ENCODE data around the gene SLC35E4. TPM values are rescaled to one million over a fixed set of nuclear protein-coding genes. Genes with fewer than 3 reads are reported as not detected.

Gene SLC35E4
- total and polyA plus RNA-seq, 7 experiments from 2014 or later = 0.85 to 5.2 (median 2.3) TPM

DNA sequence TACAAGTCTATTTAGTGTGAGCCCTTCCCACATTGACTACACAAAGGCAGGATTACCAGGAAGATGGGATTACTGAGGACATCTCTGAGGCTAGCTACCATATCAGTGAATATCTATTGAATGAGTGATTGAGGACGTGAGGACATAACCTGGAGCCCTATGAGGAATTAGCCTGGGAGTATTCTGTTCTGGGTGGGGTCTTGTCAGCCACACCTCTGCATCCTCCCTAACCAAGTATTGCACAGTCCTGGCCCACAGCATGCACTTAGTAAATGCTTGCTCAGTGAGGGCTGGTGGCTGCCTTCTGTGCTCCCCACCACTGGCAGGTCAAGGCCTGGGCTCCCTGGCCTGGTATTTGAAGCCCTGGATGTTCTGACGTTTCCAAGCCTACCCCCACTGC, 17.3 kb downstream of the SLC35E4 start:
- Mint-ChIP-seq H3K36me3 (peaks cover 0 to 11% (median 9%) of the 10 kb centered on the region in 5 donors), H3K4me3 (no peak overlapping the region), H3K9me3 (no peaks in the 10 kb centered on the region), H3K27ac (no peak overlapping the region), H3K27me3 (no peaks in the 10 kb centered on the region), H3K4me1 (peaks cover 0 to 29% (median 0%) of the 10 kb centered on the region in 7 donors)
- Histone ChIP-seq H3K4me1 (ENCODE audit: control insufficient read depth in 2 of 2, insufficient read depth in 2 of 2, low read length in 2 of 2) (no peaks in the 10 kb centered on the region), H3K27ac (ENCODE audit: low read depth, low read length) (no peak overlapping the region), H3K36me3 (ENCODE audit: control insufficient read depth in 2 of 3, insufficient read depth in 3 of 3, low read length in 3 of 3) (no peaks in the 10 kb centered on the region), H3K4me3 (ENCODE audit: low read length) (no peak overlapping the region), H3K9me3 (ENCODE audit: control insufficient read depth in 2 of 3, low read length in 3 of 3) (no peaks in the 10 kb centered on the region), H3K27me3 (ENCODE audit: control insufficient read depth in 2 of 2, insufficient read depth in 2 of 2, low read length in 2 of 2) (no peaks in the 10 kb centered on the region)
- intact Hi-C loops (cut with micrococcal nuclease) = no loop called here
- ATAC-seq (no peak), DNase-seq (no peak)
- ChIA-PET POLR2A (no interaction called here), CTCF (no interaction called here)

DNA sequence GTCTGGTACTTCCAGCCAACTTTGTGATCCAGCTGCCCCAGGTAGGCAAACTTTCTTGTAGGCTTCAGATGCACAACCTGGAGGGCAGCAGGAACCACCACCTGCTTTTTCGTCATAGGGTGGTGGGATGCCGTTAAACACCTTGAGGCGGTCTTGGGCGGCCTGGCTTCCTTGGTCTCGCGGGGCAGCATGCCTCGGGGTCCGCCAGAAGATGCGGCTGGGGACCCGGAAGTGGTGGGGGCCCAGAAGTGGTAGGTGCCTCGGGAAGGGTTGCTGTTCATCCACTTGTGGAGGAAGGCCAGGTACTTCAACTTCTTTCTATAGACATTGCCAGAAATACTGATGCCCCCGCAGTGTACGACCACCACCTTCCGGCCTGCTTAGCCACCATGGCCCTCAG, 18.8 kb downstream of the SLC35E4 start:
- Mint-ChIP-seq H3K27ac (no peak overlapping the region), H3K36me3 (peaks cover 0 to 18% (median 11%) of the 10 kb centered on the region in 5 donors), H3K27me3 (no peaks in the 10 kb centered on the region), H3K4me3 (no peak overlapping the region), H3K4me1 (peaks cover 0 to 23% (median 0%) of the 10 kb centered on the region in 7 donors), H3K9me3 (no peaks in the 10 kb centered on the region)
- ATAC-seq = no peak
- DNase-seq = no peak
- Histone ChIP-seq H3K36me3 (ENCODE audit: control insufficient read depth in 2 of 3, insufficient read depth in 3 of 3, low read length in 3 of 3) (no peaks in the 10 kb centered on the region), H3K9me3 (ENCODE audit: control insufficient read depth in 2 of 3, low read length in 3 of 3) (no peaks in the 10 kb centered on the region), H3K4me1 (ENCODE audit: control insufficient read depth in 2 of 2, insufficient read depth in 2 of 2, low read length in 2 of 2) (no peaks in the 10 kb centered on the region), H3K4me3 (ENCODE audit: low read length) (no peak overlapping the region), H3K27ac (ENCODE audit: low read depth, low read length) (no peak overlapping the region), H3K27me3 (ENCODE audit: control insufficient read depth in 2 of 2, insufficient read depth in 2 of 2, low read length in 2 of 2) (no peaks in the 10 kb centered on the region)
- POLR2A ChIA-PET = no interaction called here
- CTCF ChIA-PET = no interaction called here
- intact Hi-C loops (cut with micrococcal nuclease) = no loop called here

DNA sequence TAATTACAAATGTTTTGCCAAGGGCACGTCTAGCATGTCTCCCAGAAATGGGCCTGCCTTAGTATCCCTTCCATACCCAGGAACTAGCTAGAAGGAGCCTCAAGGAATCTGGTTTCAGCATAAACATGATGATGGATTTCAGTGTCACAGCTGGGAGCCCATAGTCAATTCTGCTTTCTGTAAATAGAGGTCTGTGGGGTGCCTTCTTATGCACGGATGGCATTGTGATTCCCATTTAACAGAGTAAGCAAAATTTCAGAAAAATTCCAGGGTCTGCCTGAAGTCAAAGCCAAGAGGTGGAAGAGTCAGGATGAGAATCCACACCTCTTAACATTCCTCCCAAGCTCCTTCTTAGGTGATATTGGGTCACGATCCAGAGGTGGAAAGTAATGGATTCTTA, 20.0 kb downstream of the SLC35E4 start:
- H3K9me3 Mint-ChIP-seq = no peaks in the 10 kb centered on the region

DNA sequence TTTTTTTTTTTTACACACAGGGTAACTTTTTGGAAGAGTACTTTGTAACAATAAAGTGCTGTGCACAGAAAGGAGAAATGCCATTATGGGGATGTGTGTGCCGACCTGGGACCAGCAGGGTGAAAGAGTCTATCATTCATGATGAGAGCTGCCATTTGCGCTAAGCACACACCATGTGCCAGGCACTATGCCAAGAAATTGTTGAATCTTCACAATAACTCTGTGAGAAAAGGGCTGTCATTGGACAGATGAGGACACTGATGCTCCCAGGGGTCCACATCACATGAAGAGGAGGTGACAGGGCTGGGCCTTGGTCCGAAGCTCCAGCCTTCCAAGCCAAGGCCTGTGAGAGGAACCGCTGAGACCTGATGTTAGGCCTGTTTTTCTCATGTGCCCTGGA, 26.5 kb downstream of the SLC35E4 start:
- DNase-seq (no peak), ATAC-seq (no peak)
- Mint-ChIP-seq H3K9me3 (no peaks in the 10 kb centered on the region), H3K36me3 (peaks cover 6 to 46% (median 37%) of the 10 kb centered on the region in 5 donors), H3K4me3 (no peak overlapping the region), H3K27ac (no peak overlapping the region), H3K27me3 (no peaks in the 10 kb centered on the region), H3K4me1 (peaks cover 13 to 25% (median 18%) of the 10 kb centered on the region in 7 donors)
- Histone ChIP-seq H3K4me1 (ENCODE audit: control insufficient read depth in 2 of 2, insufficient read depth in 2 of 2, low read length in 2 of 2) (peaks cover 4 to 6% of the 10 kb centered on the region in 2 donors), H3K27me3 (ENCODE audit: control insufficient read depth in 2 of 2, insufficient read depth in 2 of 2, low read length in 2 of 2) (no peaks in the 10 kb centered on the region), H3K27ac (ENCODE audit: low read depth, low read length) (no peak overlapping the region), H3K9me3 (ENCODE audit: control insufficient read depth in 2 of 3, low read length in 3 of 3) (no peaks in the 10 kb centered on the region), H3K36me3 (ENCODE audit: control insufficient read depth in 2 of 3, insufficient read depth in 3 of 3, low read length in 3 of 3) (peaks cover 0 to 28% (median 0%) of the 10 kb centered on the region in 3 experiments), H3K4me3 (ENCODE audit: low read length) (no peak overlapping the region)
- intact Hi-C loops (cut with micrococcal nuclease) = no loop called here
- POLR2A ChIA-PET = no interaction called here
- CTCF ChIA-PET = interaction anchor here (1.9 kb wide), 1 partner anchor 27 kb away, joined by 7 read pairs; no protein-coding TSS in a partner anchor

More for the DNA sequence above, 20.0 kb downstream of the SLC35E4 start:
- Mint-ChIP-seq H3K27ac (no peak overlapping the region), H3K4me3 (no peak overlapping the region), H3K36me3 (peaks cover 0 to 30% (median 19%) of the 10 kb centered on the region in 5 donors), H3K4me1 (peaks cover 0 to 15% (median 7%) of the 10 kb centered on the region in 7 donors), H3K27me3 (no peaks in the 10 kb centered on the region)
- H3K4me3 ChIP-seq (ENCODE audit: low read length) = no peak overlapping the region
- no peaks in the 10 kb centered on the region for H3K36me3 ChIP-seq (ENCODE audit: control insufficient read depth in 2 of 3, insufficient read depth in 3 of 3, low read length in 3 of 3)
- ChIA-PET POLR2A (interaction anchor here (0.6 kb wide), 3 partner anchors 326 to 618 kb away, joined by 5 to 6 read pairs (median 5); no protein-coding TSS in a partner anchor), CTCF (no interaction called here)
- no peaks in the 10 kb centered on the region for H3K4me1 ChIP-seq (ENCODE audit: control insufficient read depth in 2 of 2, insufficient read depth in 2 of 2, low read length in 2 of 2)
- intact Hi-C loops (cut with micrococcal nuclease) = no loop called here
- H3K27ac ChIP-seq (ENCODE audit: low read depth, low read length) = no peak overlapping the region
- no peaks in the 10 kb centered on the region for H3K27me3 ChIP-seq (ENCODE audit: control insufficient read depth in 2 of 2, insufficient read depth in 2 of 2, low read length in 2 of 2)
- no peaks in the 10 kb centered on the region for H3K9me3 ChIP-seq (ENCODE audit: control insufficient read depth in 2 of 3, low read length in 3 of 3)
- ATAC-seq = no peak
- no peak for DNase-seq

DNA sequence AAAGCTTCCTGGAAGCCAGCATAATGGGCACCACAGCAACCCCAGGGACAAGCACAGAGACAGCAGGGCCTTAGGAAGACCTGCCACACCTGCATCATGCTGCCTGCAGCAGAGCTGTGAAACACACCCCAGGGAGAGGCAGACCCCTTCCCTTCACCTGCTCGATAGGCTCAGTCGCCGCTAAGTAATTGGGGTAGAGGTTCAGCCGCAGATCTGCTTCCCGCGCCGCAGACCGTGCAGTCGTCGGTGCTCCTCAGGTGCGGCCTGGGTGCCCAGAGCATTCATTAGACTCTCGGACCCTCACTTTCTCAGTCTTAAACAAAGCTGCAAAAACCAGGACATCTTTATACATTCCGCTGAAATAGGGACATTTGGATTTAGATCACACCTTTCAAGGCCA, 29.2 kb downstream of the SLC35E4 start:
- Mint-ChIP-seq H3K4me1 (peaks cover 17 to 32% (median 23%) of the 10 kb centered on the region in 7 donors), H3K9me3 (peaks cover 0 to 1% (median 0%) of the 10 kb centered on the region in 11 donors), H3K36me3 (peaks cover 6 to 41% (median 28%) of the 10 kb centered on the region in 5 donors), H3K4me3 (peak overlapping the region in 1 of 10 donors; percentile 53), H3K27me3 (peaks cover 0 to 4% (median 0%) of the 10 kb centered on the region in 5 donors), H3K27ac (peak overlapping the region in 1 of 9 donors; percentile 16)
- no peaks in the 10 kb centered on the region for H3K9me3 ChIP-seq (ENCODE audit: control insufficient read depth in 2 of 3, low read length in 3 of 3)
- intact Hi-C loops (cut with micrococcal nuclease) = no loop called here
- DNase-seq = no peak
- H3K36me3 ChIP-seq (ENCODE audit: control insufficient read depth in 2 of 3, insufficient read depth in 3 of 3, low read length in 3 of 3) = peaks cover 0 to 31% (median 0%) of the 10 kb centered on the region in 3 experiments
- no peak overlapping the region for H3K4me3 ChIP-seq (ENCODE audit: low read length)
- ChIA-PET POLR2A (no interaction called here), CTCF (no interaction called here)
- peaks cover 4 to 6% of the 10 kb centered on the region in 2 donors for H3K4me1 ChIP-seq (ENCODE audit: control insufficient read depth in 2 of 2, insufficient read depth in 2 of 2, low read length in 2 of 2)
- no peaks in the 10 kb centered on the region for H3K27me3 ChIP-seq (ENCODE audit: control insufficient read depth in 2 of 2, insufficient read depth in 2 of 2, low read length in 2 of 2)
- no peak for ATAC-seq
- no peak overlapping the region for H3K27ac ChIP-seq (ENCODE audit: low read depth, low read length)

DNA sequence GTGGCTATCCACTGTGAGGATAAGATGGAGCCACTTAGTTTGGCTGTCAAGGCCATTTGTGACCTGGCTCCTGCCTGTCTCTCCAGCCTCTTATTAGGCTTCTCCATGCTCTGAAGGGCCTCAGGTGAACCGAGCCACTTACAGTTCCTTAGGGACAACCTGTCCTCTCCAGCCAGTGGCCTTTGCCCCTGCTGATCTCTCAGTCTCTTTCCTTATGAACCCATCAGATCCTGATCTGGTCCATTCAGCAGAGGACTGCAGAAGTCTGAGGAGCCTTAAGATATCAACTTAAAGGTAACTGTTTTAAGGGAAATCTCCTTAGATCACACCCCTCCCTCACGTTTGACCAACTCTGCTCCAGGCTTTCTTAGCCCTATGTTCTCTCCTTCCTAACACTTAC, 29.7 kb downstream of the SLC35E4 start:
- Mint-ChIP-seq H3K27me3 (peaks cover 0 to 4% (median 0%) of the 10 kb centered on the region in 5 donors), H3K36me3 (peaks cover 6 to 36% (median 23%) of the 10 kb centered on the region in 5 donors), H3K9me3 (peaks cover 0 to 1% (median 0%) of the 10 kb centered on the region in 11 donors), H3K4me1 (peaks cover 17 to 32% (median 23%) of the 10 kb centered on the region in 7 donors), H3K4me3 (peak overlapping the region in 2 of 10 donors; percentile 24 to 93), H3K27ac (peak overlapping the region in 3 of 9 donors; percentile 56 to 74 (median 63))
- no peak overlapping the region for H3K4me3 ChIP-seq (ENCODE audit: low read length)
- H3K9me3 ChIP-seq (ENCODE audit: control insufficient read depth in 2 of 3, low read length in 3 of 3) = no peaks in the 10 kb centered on the region
- DNase-seq (no peak), ATAC-seq (no peak)
- ChIA-PET POLR2A (no interaction called here), CTCF (no interaction called here)
- H3K27me3 ChIP-seq (ENCODE audit: control insufficient read depth in 2 of 2, insufficient read depth in 2 of 2, low read length in 2 of 2) = no peaks in the 10 kb centered on the region
- H3K27ac ChIP-seq (ENCODE audit: low read depth, low read length) = no peak overlapping the region
- intact Hi-C loops (cut with micrococcal nuclease) = no loop called here
- peaks cover 4 to 6% of the 10 kb centered on the region in 2 donors for H3K4me1 ChIP-seq (ENCODE audit: control insufficient read depth in 2 of 2, insufficient read depth in 2 of 2, low read length in 2 of 2)
- H3K36me3 ChIP-seq (ENCODE audit: control insufficient read depth in 2 of 3, insufficient read depth in 3 of 3, low read length in 3 of 3) = peaks cover 0 to 31% (median 0%) of the 10 kb centered on the region in 3 experiments

DNA sequence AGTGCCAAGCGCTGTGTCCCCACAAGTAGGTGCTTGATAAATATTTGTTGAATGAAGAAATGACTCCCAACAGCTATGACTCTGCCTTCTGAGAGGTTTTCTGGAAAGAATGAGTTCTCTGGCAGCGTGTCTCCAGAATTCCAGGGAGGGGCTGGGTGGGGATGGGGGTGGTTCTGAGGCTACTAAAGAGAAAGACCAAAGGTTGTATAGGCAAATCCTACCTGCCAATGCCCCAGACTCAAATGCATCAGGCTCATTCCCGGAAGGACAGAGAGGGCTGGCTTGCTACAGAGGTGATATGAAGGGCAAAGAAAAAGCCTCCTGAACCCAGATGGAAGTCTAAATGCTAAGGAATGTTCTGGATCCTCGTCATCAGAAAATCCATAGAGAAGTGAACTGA, 30.2 kb downstream of the SLC35E4 start:
- H3K4me1 ChIP-seq (ENCODE audit: control insufficient read depth in 2 of 2, insufficient read depth in 2 of 2, low read length in 2 of 2) = peaks cover 4 to 6% of the 10 kb centered on the region in 2 donors
- peaks cover 0 to 4% (median 0%) of the 10 kb centered on the region in 5 donors for H3K27me3 Mint-ChIP-seq
- H3K36me3 ChIP-seq (ENCODE audit: control insufficient read depth in 2 of 3, insufficient read depth in 3 of 3, low read length in 3 of 3) = peaks cover 0 to 31% (median 0%) of the 10 kb centered on the region in 3 experiments
- H3K27me3 ChIP-seq (ENCODE audit: control insufficient read depth in 2 of 2, insufficient read depth in 2 of 2, low read length in 2 of 2) = no peaks in the 10 kb centered on the region
- peak overlapping the region in 3 of 9 donors; percentile 56 to 81 (median 63) for H3K27ac Mint-ChIP-seq
- peaks cover 6 to 34% (median 20%) of the 10 kb centered on the region in 5 donors for H3K36me3 Mint-ChIP-seq
- H3K9me3 Mint-ChIP-seq = peaks cover 0 to 1% (median 0%) of the 10 kb centered on the region in 11 donors
- ATAC-seq = no peak
- peak overlapping the region in 9 of 10 donors; percentile 50 to 97 (median 91) for H3K4me3 Mint-ChIP-seq
- ChIA-PET CTCF (interaction anchor here (1.8 kb wide), 1 partner anchor 31 kb away, joined by 5 read pairs; no protein-coding TSS in a partner anchor), POLR2A (no interaction called here)
- intact Hi-C loops (cut with micrococcal nuclease) = loop anchor here in 1 of 2 donors (2.0 kb wide), 1 partner anchor 73 kb away; no protein-coding TSS in a partner anchor
- peaks cover 17 to 30% (median 24%) of the 10 kb centered on the region in 7 donors for H3K4me1 Mint-ChIP-seq
- H3K27ac ChIP-seq (ENCODE audit: low read depth, low read length) = no peak overlapping the region
- no peaks in the 10 kb centered on the region for H3K9me3 ChIP-seq (ENCODE audit: control insufficient read depth in 2 of 3, low read length in 3 of 3)
- H3K4me3 ChIP-seq (ENCODE audit: low read length) = no peak overlapping the region
- no peak for DNase-seq
